HCT116 (cell line): ENCODE results near the gene DLG2. TPM values are rescaled to one million over a fixed set of nuclear protein-coding genes. Genes with fewer than 3 reads are reported as not detected.

Experiments used
- ATAC-seq: fragments of 200-7000 bp; cut with Tn5 transposase; 2 replicates; pipeline ENCODE4 v1.9.1; 2020; ENCODE audit warnings: mild to moderate bottlenecking, moderate library complexity
- BruUV-seq: library from RNA; stranded (reverse); fragments of 400-500 nt; replicated peaks from 2 replicates; lab custom pipeline; 2021; lab: Mats Ljungman, UMichigan
- CTCF ChIA-PET: fragments of 300-600 bp; sonication (Branson Sonifier 250); formaldehyde crosslinking; loops from one replicate; lab custom pipeline; 2021; ENCODE audit warnings: antibody characterized with exemption; lab: Charles Lee
- POLR2A ChIA-PET: fragments of 300-600, 350-600 bp; sonication (Branson Sonifier 250); formaldehyde crosslinking; loops from one replicate; lab custom pipeline; 2021; ENCODE audit warnings: antibody characterized with exemption; lab: Charles Lee
- RAD21 ChIA-PET, 2 experiments: fragments of 300-600 bp; sonication (Branson Sonifier 250); formaldehyde crosslinking; loops; one replicate each; lab custom pipeline; 2023; ENCODE audit warnings: low total read pairs in 2 of 2; ENCODE audit not compliant: uncharacterized antibody in 2 of 2, unreplicated experiment in 2 of 2, low non-redundant PET in 1 of 2; lab: Charles Lee
- DNase-seq: peaks from one replicate; pipeline ENCODE4 v3.0.0-alpha.2; 2010; ENCODE audit warnings: low read depth, low spot score
- H2AFZ ChIP-seq: fragments of 200-600 bp; shearing (Covaris generic), sonication (generic); 2 replicates; pipeline ENCODE4 v1.6.1; 2017; ENCODE audit warnings: low read depth, mixed run types, mixed read lengths, antibody characterized with exemption, low read length; ENCODE audit not compliant: poor library complexity, severe bottlenecking
- H3K27ac ChIP-seq: 2 replicates; pipeline ENCODE4 v1.5.1; 2012; ENCODE audit warnings: low read depth, low read length
- H3K27me3 ChIP-seq: fragments of 200-600 bp; sonication (generic); 2 replicates; pipeline ENCODE4 v1.6.1; 2016; ENCODE audit warnings: mixed run types, low read length, mixed read lengths; ENCODE audit not compliant: insufficient read depth
- H3K36me3 ChIP-seq, 2 experiments: fragments of 200-500 bp in 1 of 2; fragments of 200-600 bp in 1 of 2; sonication (Bioruptor generic) in 1 of 2; sonication (generic) in 1 of 2; 2 replicates each; pipeline versions ENCODE4 v1.5.1 to v1.6.1; 2014 to 2016; ENCODE audit warnings: low read length in 2 of 2, inconsistent platforms in 1 of 2, mixed read lengths in 1 of 2, mixed run types in 1 of 2; ENCODE audit not compliant: insufficient read depth in 2 of 2, control insufficient read depth in 1 of 2
- H3K4me1 ChIP-seq, 2 experiments: fragments of 200-600 bp in 1 of 2; sonication (generic) in 1 of 2; 2 replicates each; pipeline versions ENCODE4 v1.5.1 to v1.6.1; 2012 to 2017; ENCODE audit warnings: low read length in 2 of 2, inconsistent platforms in 1 of 2, mild to moderate bottlenecking in 1 of 2, mixed read lengths in 1 of 2, mixed run types in 1 of 2, moderate library complexity in 1 of 2; ENCODE audit not compliant: insufficient read depth in 2 of 2, control insufficient read depth in 1 of 2
- H3K4me2 ChIP-seq: fragments of 200-600 bp; sonication (generic); 2 replicates; pipeline ENCODE4 v1.6.1; 2017; ENCODE audit warnings: mixed run types, low read length, mixed read lengths
- H3K4me3 ChIP-seq, 2 experiments: fragments of 200-600 bp in 1 of 2; sonication (generic) in 1 of 2; replicated peaks in 1 of 2; 2 replicates each; pipeline ENCODE4 v1.5.1; 2011 to 2016; ENCODE audit warnings: low read length in 2 of 2, control low read depth in 1 of 2, low read depth in 1 of 2, mild to moderate bottlenecking in 1 of 2, mixed read lengths in 1 of 2, mixed run types in 1 of 2
- H3K79me2 ChIP-seq: fragments of 200-600 bp; sonication (generic); 2 replicates; pipeline ENCODE4 v1.6.1; 2017; ENCODE audit warnings: mild to moderate bottlenecking, mixed run types, low read length, moderate library complexity, mixed read lengths; ENCODE audit not compliant: insufficient read depth
- H3K9ac ChIP-seq: fragments of 200-600 bp; sonication (generic); 2 replicates; pipeline ENCODE4 v1.6.1; 2016; ENCODE audit warnings: low read length, mixed read lengths
- H3K9me2 ChIP-seq: fragments of 200-600 bp; sonication (generic), shearing (Covaris generic); 2 replicates; pipeline ENCODE4 v1.6.1; 2017; ENCODE audit warnings: mixed run types, mild to moderate bottlenecking, moderate library complexity; ENCODE audit not compliant: insufficient read depth
- H3K9me3 ChIP-seq, 2 experiments: fragments of 200-500 bp in 1 of 2; fragments of 200-600 bp in 1 of 2; sonication (Bioruptor generic) in 1 of 2; sonication (generic) in 1 of 2; 2 replicates each; pipeline ENCODE4 v1.6.1; 2014 to 2017; ENCODE audit warnings: low read length in 2 of 2, mixed read lengths in 2 of 2, inconsistent platforms in 1 of 2, low read depth in 1 of 2, mild to moderate bottlenecking in 1 of 2, mixed run types in 1 of 2, moderate library complexity in 1 of 2; ENCODE audit not compliant: control insufficient read depth in 1 of 2, insufficient read depth in 1 of 2
- H4K20me1 ChIP-seq: fragments of 200-600 bp; sonication (generic), shearing (Covaris generic); 2 replicates; pipeline ENCODE4 v1.6.1; 2017; ENCODE audit warnings: mixed run types, mild to moderate bottlenecking, moderate library complexity; ENCODE audit not compliant: insufficient read depth
- CEBPB ChIP-seq: IDR thresholded peaks from 2 replicates; pipeline ENCODE4 v1.6.1; 2012; ENCODE audit warnings: low read depth
- CTCF ChIP-seq, 3 experiments: fragments of 200-600 bp in 1 of 3; sonication (generic) in 1 of 3; IDR thresholded peaks in 2 of 3; conservative IDR thresholded peaks in 1 of 3; 2 replicates each; pipeline ENCODE4 v1.5.1; 2012 to 2017; ENCODE audit warnings: low read depth in 2 of 3, low read length in 2 of 3, antibody characterized with exemption in 1 of 3, borderline replicate concordance in 1 of 3, control low read depth in 1 of 3, mild to moderate bottlenecking in 1 of 3, mixed read lengths in 1 of 3, mixed run types in 1 of 3, moderate library complexity in 1 of 3; ENCODE audit not compliant: insufficient read depth in 1 of 3
- EZH2 ChIP-seq: fragments of 200-600 bp; sonication (generic); IDR thresholded peaks from 2 replicates; pipeline ENCODE4 v1.6.1; 2017; ENCODE audit warnings: antibody characterized with exemption, mixed run types
- intact Hi-C: fragments of 100-400 bp; cut with micrococcal nuclease; formaldehyde crosslinking; loops from 2 replicates; pipeline ENCODE4 v1.10.0; 2022
- total RNA-seq: library from RNA; stranded (reverse); gene quantifications from one replicate; pipeline ENCODE4 v1.2.1, GENCODE V29; 2021; ENCODE audit not compliant: unreplicated experiment

Gene DLG2
- total RNA-seq, 1 experiment from 2014 or later = 2.4 TPM

DNA sequence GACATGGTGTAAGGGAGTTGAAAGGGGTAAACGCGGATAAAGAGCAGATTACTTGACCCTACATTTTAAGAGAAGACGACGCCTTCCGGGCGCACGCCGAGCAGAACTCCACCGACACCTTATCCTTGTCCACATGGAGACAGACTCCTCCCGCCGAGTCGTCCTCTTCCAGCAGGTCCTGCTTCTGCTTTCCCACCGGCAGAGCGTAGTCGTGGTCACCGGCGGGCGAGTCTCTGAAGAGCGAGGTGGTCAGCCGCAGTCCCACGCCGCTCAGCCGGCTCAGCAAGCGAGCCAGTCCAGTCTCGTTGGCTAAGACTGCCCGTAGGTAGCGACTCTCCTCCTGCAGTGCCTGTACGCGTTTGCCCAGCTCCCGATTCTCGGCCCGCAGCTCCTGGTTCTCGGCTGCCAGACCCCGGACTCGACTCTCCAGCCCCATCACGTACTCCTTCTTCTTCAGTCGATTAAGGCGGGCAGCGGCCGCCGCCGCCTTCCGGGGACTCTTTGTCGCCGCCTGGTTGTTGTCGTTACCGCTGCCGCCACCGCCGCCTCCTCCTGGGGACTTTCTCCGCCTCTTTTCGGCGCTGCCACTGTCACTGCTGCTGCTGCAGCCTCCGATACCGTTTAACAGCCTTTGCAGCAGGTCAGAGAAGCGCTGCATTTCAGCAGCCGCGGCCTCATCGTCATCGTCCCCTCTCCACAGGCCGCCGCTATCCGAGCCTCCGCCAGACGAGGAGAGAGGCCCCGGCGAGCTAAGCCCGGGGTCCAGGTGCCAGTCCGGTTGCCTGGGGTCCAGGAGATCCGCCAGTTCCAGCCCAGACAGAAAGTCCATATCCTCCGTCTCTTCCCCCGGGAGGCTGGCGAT lies 36.8 kb upstream of the DLG2 start (continued):
- peak; percentile 25 to 58 (median 54); a peak in 5 of 6 replicates for TF ChIP-seq CTCF (IDR thresholded peaks at IDR 0.05 in 2 of 3, conservative IDR thresholded peaks at IDR 0.05 in 1 of 3; ENCODE audit: borderline replicate concordance in 1 of 3, insufficient read depth in 1 of 3, low read depth in 2 of 3, low read length in 2 of 3)
- TF ChIP-seq, all 23 proteins: peak for 4

- Histone ChIP-seq H3K27me3 (no peaks in the 10 kb centered on the region), H3K79me2 (peaks cover 67% of the 10 kb centered on the region), H3K4me2 (peak overlapping the region; percentile 88), H3K9me3 (no peaks in the 10 kb centered on the region), H3K36me3 (peaks cover 27 to 37% of the 10 kb centered on the region in 2 experiments), H3K9ac (peak overlapping the region; percentile 96), H3K27ac (peak overlapping the region; percentile 94), H3K9me2 (no peaks in the 10 kb centered on the region), H3K4me1 (peaks cover 6 to 23% of the 10 kb centered on the region in 2 experiments; a peak in 3 of 4 replicates), H3K4me3 (peak overlapping the region; percentile 82 to 91)
- ATAC-seq = no peak
- ChIA-PET RAD21 (no interaction called here), POLR2A (interaction anchor here (1.4 to 2.5 kb wide), 2 partner anchors 13 to 36 kb away, joined by 4 to 9 read pairs; partner anchors contain the start of gene DLG2), CTCF (no interaction called here)
- intact Hi-C loops = no loop called here
- TSS peak; percentile 45 for BruUV-seq
- DNase-seq = no peak
- TF ChIP-seq EZH2 (no peak), CEBPB (no peak)
- TF ChIP-seq, all 23 proteins: peak for 0
- H2AFZ ChIP-seq = no peak overlapping the region
- peaks cover 50% of the 10 kb centered on the region; the same call in 1 of the 2 replicates for H4K20me1 ChIP-seq
Measured at GRCh38 chr11:85663080-85663752, 36.1 kb upstream of the DLG2 start.
